ENCODE measurements around the gene LOXHD1.

Gene LOXHD1

DNA sequence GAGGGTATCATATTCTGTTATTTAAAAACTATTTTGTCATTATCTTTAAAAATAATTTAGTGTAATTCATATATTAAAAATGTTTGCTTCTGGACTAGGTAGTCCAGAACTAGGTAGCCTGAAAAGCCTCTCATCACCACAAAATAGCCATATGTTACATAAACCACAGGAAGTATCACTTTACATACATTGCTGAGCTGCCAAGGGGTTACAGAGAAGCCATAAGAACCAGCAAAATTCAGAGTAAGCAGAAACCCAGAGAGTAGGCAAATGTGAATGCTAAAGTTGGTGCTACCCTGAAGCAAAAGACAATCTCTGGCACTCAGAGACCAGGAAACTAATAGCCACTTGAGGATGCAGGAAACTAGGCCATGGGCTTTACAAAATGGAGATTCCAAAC, 60.9 kb downstream of the LOXHD1 start:
- no peaks in the 10 kb centered on the region for H3K36me3 ChIP-seq (ENCODE audit: control insufficient read depth in 2 of 2, insufficient read depth in 2 of 2, low read length in 2 of 2)
- no peaks in the 10 kb centered on the region for H3K27me3 ChIP-seq (ENCODE audit: control insufficient read depth in 1 of 2, insufficient read depth in 2 of 2, low read length in 2 of 2)
- no peaks in the 10 kb centered on the region for H3K4me1 ChIP-seq (ENCODE audit: control insufficient read depth, insufficient read depth, low read length)
- H3K9me3 ChIP-seq (ENCODE audit: control insufficient read depth in 2 of 2, low read length in 2 of 2) = peaks cover 0 to 3% of the 10 kb centered on the region in 2 donors
- no peak overlapping the region for H3K27ac ChIP-seq (ENCODE audit: low read length)
- H3K4me3 ChIP-seq (ENCODE audit: low read length in 2 of 2) = no peak overlapping the region
- H3K9ac ChIP-seq (ENCODE audit: low read length in 2 of 2) = no peak overlapping the region

DNA sequence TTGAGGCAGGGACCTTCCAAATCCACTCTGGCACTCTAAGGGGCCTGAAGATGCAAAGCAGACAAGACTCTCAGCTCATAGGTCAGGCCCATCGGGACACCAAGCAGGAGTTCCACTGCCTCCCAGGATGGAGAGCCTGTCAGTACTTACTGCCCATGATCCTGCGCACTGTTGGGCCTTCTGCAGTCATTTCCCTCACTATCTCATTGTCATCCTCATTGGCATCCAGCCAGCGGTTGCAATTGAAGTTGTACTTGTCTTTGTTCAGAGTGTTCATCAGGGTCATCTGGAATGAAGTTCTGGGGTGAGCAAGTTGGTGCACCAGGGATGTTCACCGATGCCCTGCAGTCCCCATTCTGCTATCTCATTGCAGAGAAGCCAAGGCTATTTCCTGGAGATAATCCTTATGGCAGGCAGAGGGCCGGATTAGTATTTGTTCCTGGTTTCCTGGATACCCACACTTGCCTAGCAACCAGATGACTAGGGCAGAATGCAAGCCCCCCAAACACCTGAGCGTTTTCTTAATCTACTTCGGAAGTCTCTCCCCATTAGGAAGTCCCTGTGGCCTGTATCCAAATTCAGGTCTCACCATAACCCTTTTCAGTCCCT, 65.1 kb downstream of the LOXHD1 start:
- no peaks in the 10 kb centered on the region for H3K36me3 ChIP-seq (ENCODE audit: control insufficient read depth in 2 of 2, insufficient read depth in 2 of 2, low read length in 2 of 2)
- no peaks in the 10 kb centered on the region for H3K27me3 ChIP-seq (ENCODE audit: control insufficient read depth in 1 of 2, insufficient read depth in 2 of 2, low read length in 2 of 2)

DNA sequence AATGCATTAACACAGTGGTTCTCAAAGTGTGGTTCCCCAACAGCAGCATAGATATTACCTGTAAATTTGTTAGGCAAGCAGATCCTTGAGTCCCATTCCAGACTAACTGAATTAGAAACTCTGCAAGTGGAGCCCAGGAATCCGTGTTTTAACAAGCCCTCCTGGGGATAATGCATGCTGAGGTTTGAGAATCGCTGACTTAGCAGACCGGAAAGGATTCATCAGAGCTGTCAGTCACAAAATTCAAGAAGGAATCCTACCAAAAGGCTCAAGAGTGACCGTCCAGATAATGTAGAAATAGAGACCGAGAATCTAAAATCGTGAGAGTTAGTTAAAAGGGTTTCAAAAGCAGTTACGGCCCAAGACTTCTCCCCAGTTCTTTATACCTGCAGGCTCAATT, 66.9 kb downstream of the LOXHD1 start:
- H3K4me1 ChIP-seq (ENCODE audit: control insufficient read depth, insufficient read depth, low read length) = no peaks in the 10 kb centered on the region
- H3K9me3 ChIP-seq (ENCODE audit: control insufficient read depth in 2 of 2, low read length in 2 of 2) = no peaks in the 10 kb centered on the region
- H3K4me3 ChIP-seq (ENCODE audit: low read length in 2 of 2) = no peak overlapping the region
- H3K27ac ChIP-seq (ENCODE audit: low read length) = no peak overlapping the region
- H3K9ac ChIP-seq (ENCODE audit: low read length in 2 of 2) = no peak overlapping the region
- no peaks in the 10 kb centered on the region for H3K27me3 ChIP-seq (ENCODE audit: control insufficient read depth in 1 of 2, insufficient read depth in 2 of 2, low read length in 2 of 2)
- no peaks in the 10 kb centered on the region for H3K36me3 ChIP-seq (ENCODE audit: control insufficient read depth in 2 of 2, insufficient read depth in 2 of 2, low read length in 2 of 2)

More for the DNA sequence above, 65.1 kb downstream of the LOXHD1 start:
- no peak overlapping the region for H3K9ac ChIP-seq (ENCODE audit: low read length in 2 of 2)
- H3K4me1 ChIP-seq (ENCODE audit: control insufficient read depth, insufficient read depth, low read length) = no peaks in the 10 kb centered on the region
- no peak overlapping the region for H3K27ac ChIP-seq (ENCODE audit: low read length)
- H3K9me3 ChIP-seq (ENCODE audit: control insufficient read depth in 2 of 2, low read length in 2 of 2) = no peaks in the 10 kb centered on the region
- H3K4me3 ChIP-seq (ENCODE audit: low read length in 2 of 2) = no peak overlapping the region

DNA sequence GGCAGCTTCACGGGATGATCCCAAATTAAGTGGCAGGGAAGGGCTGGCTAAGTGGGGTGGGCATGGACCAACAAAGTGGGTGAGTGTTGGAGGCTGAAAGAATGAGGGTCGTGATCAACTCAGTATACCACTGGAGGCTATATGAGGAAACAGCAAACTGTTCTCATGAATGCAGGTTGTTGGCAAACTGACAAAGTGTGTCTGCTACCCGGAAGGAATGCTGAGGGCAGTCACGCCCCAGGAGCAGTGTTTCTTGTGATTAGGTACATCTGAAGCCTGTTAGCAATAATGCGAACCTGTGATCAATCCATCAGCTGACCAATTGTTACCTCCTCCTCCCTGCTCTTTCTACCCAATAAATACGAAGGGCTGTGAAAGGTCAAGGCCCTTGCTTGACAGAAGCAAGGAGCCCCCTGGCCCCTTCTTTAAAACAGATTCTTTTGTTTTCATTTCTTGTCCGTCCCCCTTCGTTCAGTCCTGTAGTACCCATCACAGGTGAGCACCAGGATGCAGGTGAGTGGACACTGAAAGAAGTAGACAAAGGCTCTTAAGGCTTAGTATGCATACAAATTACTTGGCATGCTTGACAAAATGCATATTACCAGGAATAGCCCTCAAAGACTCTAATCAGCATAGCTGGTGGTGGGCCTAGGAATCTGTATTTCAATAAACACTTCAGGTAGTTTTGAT, 67.9 kb downstream of the LOXHD1 start:
- no peak overlapping the region for H3K27ac ChIP-seq (ENCODE audit: low read length)
- no peaks in the 10 kb centered on the region for H3K4me1 ChIP-seq (ENCODE audit: control insufficient read depth, insufficient read depth, low read length)
- no peaks in the 10 kb centered on the region for H3K27me3 ChIP-seq (ENCODE audit: control insufficient read depth in 1 of 2, insufficient read depth in 2 of 2, low read length in 2 of 2)
- H3K9ac ChIP-seq (ENCODE audit: low read length in 2 of 2) = no peak overlapping the region
- no peak overlapping the region for H3K4me3 ChIP-seq (ENCODE audit: low read length in 2 of 2)
- H3K9me3 ChIP-seq (ENCODE audit: control insufficient read depth in 2 of 2, low read length in 2 of 2) = no peaks in the 10 kb centered on the region
- no peaks in the 10 kb centered on the region for H3K36me3 ChIP-seq (ENCODE audit: control insufficient read depth in 2 of 2, insufficient read depth in 2 of 2, low read length in 2 of 2)

DNA sequence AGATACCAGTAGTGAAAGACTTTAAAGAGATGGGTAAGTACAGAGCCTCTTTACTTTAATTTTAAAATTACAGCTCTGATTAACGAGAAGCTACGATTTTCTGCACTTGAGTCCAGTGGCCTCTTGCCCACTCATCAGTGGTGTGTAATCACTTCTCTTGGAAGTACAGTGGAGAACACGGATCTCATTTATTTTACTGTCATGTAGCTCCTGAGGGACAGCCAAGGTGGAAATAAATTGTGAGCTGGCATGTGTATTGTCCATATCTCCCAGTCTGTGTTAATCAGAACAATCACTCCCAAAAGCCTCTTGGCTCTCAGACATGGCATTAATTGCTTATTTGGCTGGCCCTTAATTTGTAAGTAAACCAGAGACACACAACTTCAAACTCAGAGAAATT, 69.4 kb downstream of the LOXHD1 start:
- H3K27ac ChIP-seq (ENCODE audit: low read length) = no peak overlapping the region
- no peaks in the 10 kb centered on the region for H3K9me3 ChIP-seq (ENCODE audit: control insufficient read depth in 2 of 2, low read length in 2 of 2)
- H3K4me3 ChIP-seq (ENCODE audit: low read length in 2 of 2) = no peak overlapping the region
- H3K4me1 ChIP-seq (ENCODE audit: control insufficient read depth, insufficient read depth, low read length) = no peaks in the 10 kb centered on the region
- no peak overlapping the region for H3K9ac ChIP-seq (ENCODE audit: low read length in 2 of 2)
- no peaks in the 10 kb centered on the region for H3K27me3 ChIP-seq (ENCODE audit: control insufficient read depth in 1 of 2, insufficient read depth in 2 of 2, low read length in 2 of 2)
- H3K36me3 ChIP-seq (ENCODE audit: control insufficient read depth in 2 of 2, insufficient read depth in 2 of 2, low read length in 2 of 2) = no peaks in the 10 kb centered on the region

DNA sequence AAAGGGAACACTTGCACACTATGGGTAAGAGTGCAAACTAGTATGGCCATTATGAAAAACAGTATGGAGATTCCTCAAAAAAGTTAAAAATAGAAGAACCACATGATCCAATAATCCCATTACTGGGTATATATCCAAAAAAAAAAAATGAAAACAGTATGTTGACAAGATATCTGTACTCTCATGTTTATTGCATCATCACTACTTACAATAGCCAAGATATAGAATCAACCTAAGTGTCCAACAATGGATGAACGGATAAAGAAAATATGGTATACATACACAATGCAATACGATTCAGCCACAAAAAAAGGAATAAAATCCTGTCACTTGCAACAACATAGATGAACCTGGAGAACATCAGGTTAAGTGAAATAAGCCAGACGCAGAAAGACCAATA, 73.3 kb downstream of the LOXHD1 start:
- Histone ChIP-seq H3K4me3 (ENCODE audit: low read length in 2 of 2) (no peak overlapping the region), H3K27me3 (ENCODE audit: control insufficient read depth in 1 of 2, insufficient read depth in 2 of 2, low read length in 2 of 2) (peaks cover 0 to 2% of the 10 kb centered on the region in 2 donors), H3K27ac (ENCODE audit: low read length) (no peak overlapping the region), H3K9ac (ENCODE audit: low read length in 2 of 2) (no peak overlapping the region), H3K9me3 (ENCODE audit: control insufficient read depth in 2 of 2, low read length in 2 of 2) (peaks cover 3 to 6% of the 10 kb centered on the region in 2 donors), H3K36me3 (ENCODE audit: control insufficient read depth in 2 of 2, insufficient read depth in 2 of 2, low read length in 2 of 2) (no peaks in the 10 kb centered on the region), H3K4me1 (ENCODE audit: control insufficient read depth, insufficient read depth, low read length) (no peaks in the 10 kb centered on the region)

DNA sequence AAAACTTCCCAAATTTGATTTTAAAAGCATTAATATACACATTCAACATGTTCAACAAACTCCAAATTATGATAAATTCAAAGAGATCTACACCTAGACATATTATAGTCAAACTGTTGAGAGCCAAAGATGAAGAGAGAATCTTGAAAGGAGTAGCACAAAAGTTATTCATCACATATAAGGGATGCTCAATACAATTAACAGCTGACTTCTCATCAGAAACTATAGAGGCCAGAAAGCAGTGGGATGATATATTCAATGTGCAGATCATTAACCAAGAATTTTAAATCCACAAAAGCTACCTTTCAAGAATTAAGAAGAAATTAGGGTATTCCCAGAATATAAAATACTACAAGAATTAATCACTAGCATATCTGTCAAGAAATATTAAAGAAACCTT, 75.4 kb downstream of the LOXHD1 start:
- Histone ChIP-seq H3K9me3 (ENCODE audit: control insufficient read depth in 2 of 2, low read length in 2 of 2) (peaks cover 3 to 6% of the 10 kb centered on the region in 2 donors), H3K36me3 (ENCODE audit: control insufficient read depth in 2 of 2, insufficient read depth in 2 of 2, low read length in 2 of 2) (no peaks in the 10 kb centered on the region), H3K27ac (ENCODE audit: low read length) (no peak overlapping the region), H3K9ac (ENCODE audit: low read length in 2 of 2) (no peak overlapping the region), H3K27me3 (ENCODE audit: control insufficient read depth in 1 of 2, insufficient read depth in 2 of 2, low read length in 2 of 2) (peaks cover 0 to 2% of the 10 kb centered on the region in 2 donors), H3K4me3 (ENCODE audit: low read length in 2 of 2) (no peak overlapping the region), H3K4me1 (ENCODE audit: control insufficient read depth, insufficient read depth, low read length) (no peaks in the 10 kb centered on the region)

DNA sequence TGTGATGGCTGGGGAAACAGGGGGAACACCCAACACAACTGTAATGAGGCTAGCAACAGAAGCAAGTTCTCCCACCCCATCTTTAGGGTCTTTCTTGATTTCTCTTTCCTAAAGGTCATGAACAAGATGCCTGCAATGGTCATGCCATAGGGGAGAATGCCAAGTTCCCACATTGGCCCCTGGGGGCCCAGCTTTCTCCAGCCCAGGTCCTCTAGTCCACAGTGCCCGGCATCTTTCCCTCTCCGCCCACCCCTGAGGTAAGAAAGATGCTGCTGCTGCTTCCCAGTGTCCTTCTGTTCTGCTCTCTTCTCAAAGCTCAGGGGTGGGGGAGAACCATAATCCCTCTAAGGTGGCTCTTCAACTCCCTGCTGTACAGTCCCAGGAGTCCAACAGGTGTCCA, 78.0 kb downstream of the LOXHD1 start:
- Histone ChIP-seq H3K27ac (ENCODE audit: low read length) (no peak overlapping the region), H3K4me1 (ENCODE audit: control insufficient read depth, insufficient read depth, low read length) (peaks cover 3% of the 10 kb centered on the region), H3K9me3 (ENCODE audit: control insufficient read depth in 2 of 2, low read length in 2 of 2) (peaks cover 3 to 6% of the 10 kb centered on the region in 2 donors), H3K4me3 (ENCODE audit: low read length in 2 of 2) (no peak overlapping the region), H3K9ac (ENCODE audit: low read length in 2 of 2) (no peak overlapping the region), H3K27me3 (ENCODE audit: control insufficient read depth in 1 of 2, insufficient read depth in 2 of 2, low read length in 2 of 2) (peaks cover 0 to 2% of the 10 kb centered on the region in 2 donors), H3K36me3 (ENCODE audit: control insufficient read depth in 2 of 2, insufficient read depth in 2 of 2, low read length in 2 of 2) (no peaks in the 10 kb centered on the region)

DNA sequence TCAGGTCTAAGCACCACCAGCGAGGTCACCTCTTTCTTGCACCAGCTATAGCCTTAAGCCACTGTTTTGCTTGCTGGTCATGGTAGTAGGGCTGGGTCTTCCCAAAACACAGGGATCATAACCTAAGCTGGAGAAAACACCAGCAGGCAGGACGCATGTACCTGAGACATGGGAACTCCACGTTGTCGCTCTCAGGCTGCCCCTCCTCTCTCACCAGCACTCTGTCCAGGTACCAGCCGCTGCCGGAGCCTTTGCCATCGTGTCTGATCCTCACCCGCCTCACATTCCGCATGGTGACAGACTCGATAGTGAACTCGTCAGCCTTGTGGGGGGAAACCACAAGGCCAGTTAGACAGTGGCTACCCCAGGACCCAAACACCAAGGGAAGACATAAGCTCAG, 79.5 kb downstream of the LOXHD1 start:
- Histone ChIP-seq H3K27ac (ENCODE audit: low read length) (no peak overlapping the region), H3K4me3 (ENCODE audit: low read length in 2 of 2) (no peak overlapping the region), H3K9ac (ENCODE audit: low read length in 2 of 2) (no peak overlapping the region), H3K4me1 (ENCODE audit: control insufficient read depth, insufficient read depth, low read length) (peaks cover 3% of the 10 kb centered on the region), H3K9me3 (ENCODE audit: control insufficient read depth in 2 of 2, low read length in 2 of 2) (peaks cover 3 to 6% of the 10 kb centered on the region in 2 donors), H3K36me3 (ENCODE audit: control insufficient read depth in 2 of 2, insufficient read depth in 2 of 2, low read length in 2 of 2) (no peaks in the 10 kb centered on the region), H3K27me3 (ENCODE audit: control insufficient read depth in 1 of 2, insufficient read depth in 2 of 2, low read length in 2 of 2) (peaks cover 0 to 2% of the 10 kb centered on the region in 2 donors)

DNA sequence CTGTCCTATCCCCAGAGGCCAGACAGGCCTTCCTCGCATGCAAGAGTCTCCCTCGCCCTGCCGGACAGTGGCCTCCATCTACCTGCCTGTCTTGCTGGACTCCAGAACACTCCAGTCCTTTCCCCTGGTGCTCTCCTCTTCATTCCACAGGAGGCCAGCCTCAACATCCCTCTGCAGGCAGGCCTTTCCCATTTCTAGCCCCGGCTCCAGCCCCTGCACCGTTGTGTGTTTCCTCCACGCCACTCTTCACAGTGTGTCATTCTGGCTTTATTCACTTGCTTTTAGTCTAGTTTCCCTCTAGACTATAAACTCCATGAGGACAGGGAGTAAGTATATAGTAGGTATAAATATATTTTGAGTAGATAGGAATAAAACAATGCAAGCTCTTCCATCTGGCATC, 81.2 kb downstream of the LOXHD1 start:
- H3K9me3 ChIP-seq (ENCODE audit: control insufficient read depth in 2 of 2, low read length in 2 of 2) = peaks cover 0 to 3% of the 10 kb centered on the region in 2 donors
- no peak overlapping the region for H3K9ac ChIP-seq (ENCODE audit: low read length in 2 of 2)
- no peak overlapping the region for H3K4me3 ChIP-seq (ENCODE audit: low read length in 2 of 2)
- H3K36me3 ChIP-seq (ENCODE audit: control insufficient read depth in 2 of 2, insufficient read depth in 2 of 2, low read length in 2 of 2) = no peaks in the 10 kb centered on the region
- H3K4me1 ChIP-seq (ENCODE audit: control insufficient read depth, insufficient read depth, low read length) = peaks cover 3% of the 10 kb centered on the region
- H3K27ac ChIP-seq (ENCODE audit: low read length) = no peak overlapping the region
- peaks cover 0 to 2% of the 10 kb centered on the region in 2 donors for H3K27me3 ChIP-seq (ENCODE audit: control insufficient read depth in 1 of 2, insufficient read depth in 2 of 2, low read length in 2 of 2)

DNA sequence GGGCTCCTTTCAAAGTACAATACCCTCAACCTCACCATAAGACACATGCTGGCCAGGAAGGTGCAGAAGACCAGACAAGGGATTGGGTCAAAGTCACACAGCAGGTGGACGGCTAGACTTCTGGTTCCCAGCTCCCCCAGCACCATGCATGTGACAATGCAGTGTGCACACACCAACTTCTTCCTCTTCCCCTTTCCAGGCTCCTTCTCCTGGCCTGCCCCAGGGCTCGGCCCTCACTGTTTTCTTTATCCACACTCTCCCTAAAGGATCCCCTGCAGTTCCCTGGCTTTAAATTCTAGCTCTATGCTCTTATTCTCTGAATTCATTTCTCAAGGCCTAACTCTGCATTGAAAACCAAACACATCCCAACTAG, 82.3 kb downstream of the LOXHD1 start:
- Histone ChIP-seq H3K9ac (ENCODE audit: low read length in 2 of 2) (no peak overlapping the region), H3K27me3 (ENCODE audit: control insufficient read depth in 1 of 2, insufficient read depth in 2 of 2, low read length in 2 of 2) (peaks cover 0 to 1% of the 10 kb centered on the region in 2 donors), H3K9me3 (ENCODE audit: control insufficient read depth in 2 of 2, low read length in 2 of 2) (no peaks in the 10 kb centered on the region), H3K4me1 (ENCODE audit: control insufficient read depth, insufficient read depth, low read length) (peaks cover 3% of the 10 kb centered on the region), H3K36me3 (ENCODE audit: control insufficient read depth in 2 of 2, insufficient read depth in 2 of 2, low read length in 2 of 2) (no peaks in the 10 kb centered on the region), H3K4me3 (ENCODE audit: low read length in 2 of 2) (no peak overlapping the region), H3K27ac (ENCODE audit: low read length) (no peak overlapping the region)
